NCI-H510A (cell line): ENCODE measurements around the gene PXYLP1.

Source experiments
- DNase-seq: peaks from one replicate; lab custom pipeline; 2025; lab: John Stamatoyannopoulos, UW

PXYLP1 gene

GRCh38 chr3:141272906-141273662 lies 41.5 kb downstream of the PXYLP1 start:
- DNase-seq = no peak

- DNase-seq = no peak
Measured at GRCh38 chr3:141273700-141274410, 42.2 kb downstream of the PXYLP1 start.

- no peak for DNase-seq
Measured at GRCh38 chr3:141274411-141275031, 42.9 kb downstream of the PXYLP1 start.

GRCh38 chr3:141275032-141275422 lies 43.4 kb downstream of the PXYLP1 start:
- DNase-seq = no peak

- DNase-seq = no peak
Measured at GRCh38 chr3:141275511-141275910, 43.9 kb downstream of the PXYLP1 start.

GRCh38 chr3:141275973-141276372 lies 44.3 kb downstream of the PXYLP1 start:
- DNase-seq = peak; percentile 50

- DNase-seq = no peak
Measured at GRCh38 chr3:141276398-141276797, 44.8 kb downstream of the PXYLP1 start.

GRCh38 chr3:141277451-141277850 lies 45.8 kb downstream of the PXYLP1 start:
- DNase-seq = no peak

GRCh38 chr3:141278196-141279076 lies 46.8 kb downstream of the PXYLP1 start:
- no peak for DNase-seq

- no peak for DNase-seq
Measured at GRCh38 chr3:141279077-141279967, 47.7 kb downstream of the PXYLP1 start.

GRCh38 chr3:141280086-141280485 lies 48.5 kb downstream of the PXYLP1 start:
- DNase-seq = no peak

GRCh38 chr3:141280690-141281089 lies 49.1 kb downstream of the PXYLP1 start:
- no peak for DNase-seq

GRCh38 chr3:141285570-141285969 lies 53.9 kb downstream of the PXYLP1 start:
- DNase-seq = no peak

GRCh38 chr3:141286856-141287255 lies 55.2 kb downstream of the PXYLP1 start:
- DNase-seq = no peak

- DNase-seq = no peak
Measured at GRCh38 chr3:141287326-141287725, 55.7 kb downstream of the PXYLP1 start.

GRCh38 chr3:141288336-141288990 lies 56.8 kb downstream of the PXYLP1 start:
- DNase-seq = no peak

- no peak for DNase-seq
Measured at GRCh38 chr3:141289228-141289772, 57.7 kb downstream of the PXYLP1 start.

GRCh38 chr3:141291559-141292355 lies 60.1 kb downstream of the PXYLP1 start:
- no peak for DNase-seq

GRCh38 chr3:141292356-141293058 lies 60.9 kb downstream of the PXYLP1 start:
- no peak for DNase-seq
